ENCODE results near the gene CDKAL1.
"Not testable (repeated sequence)": the region's sequence is repeated elsewhere in the genome, so short reads cannot be mapped to it uniquely, and the experiment has no call there.

The CDKAL1 gene

DNA sequence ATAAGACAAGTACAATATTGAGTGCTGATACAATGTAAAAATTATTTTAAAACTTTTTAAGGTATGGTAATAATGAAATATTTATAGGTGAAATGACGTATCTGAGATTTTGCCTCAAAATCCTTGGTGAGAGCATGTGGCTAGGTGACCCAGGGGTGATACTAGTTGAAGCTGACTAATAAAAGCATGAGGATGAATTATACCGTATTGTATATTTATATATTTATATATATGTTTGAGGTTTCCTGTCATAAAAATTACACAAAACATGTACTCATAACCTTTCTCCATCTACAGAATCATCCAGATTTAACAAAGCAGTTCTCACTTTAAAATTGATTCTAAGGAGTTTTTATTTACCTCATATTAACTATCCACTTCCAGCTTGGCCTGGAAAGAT, 358.1 kb downstream of the CDKAL1 start:
- no peak for DNase-seq

DNA sequence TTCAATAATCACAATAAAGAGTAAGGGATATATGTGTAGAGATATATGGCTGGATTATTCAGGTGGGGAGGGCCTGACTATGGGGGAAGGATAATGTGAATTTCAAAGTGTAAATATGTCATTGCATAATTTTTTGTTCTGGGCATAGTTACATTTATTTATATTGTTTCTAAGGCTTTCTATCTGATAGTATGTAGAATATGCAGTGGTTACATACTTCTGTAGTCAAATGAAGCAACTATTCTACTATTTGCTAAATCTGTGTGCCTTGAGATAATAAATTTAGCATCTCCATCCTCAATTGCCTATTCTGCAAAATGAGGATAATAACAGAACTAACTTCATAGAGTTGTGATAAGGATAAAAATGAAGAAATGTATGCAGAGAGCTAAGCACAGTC, 359.2 kb downstream of the CDKAL1 start:
- DNase-seq = no peak

DNA sequence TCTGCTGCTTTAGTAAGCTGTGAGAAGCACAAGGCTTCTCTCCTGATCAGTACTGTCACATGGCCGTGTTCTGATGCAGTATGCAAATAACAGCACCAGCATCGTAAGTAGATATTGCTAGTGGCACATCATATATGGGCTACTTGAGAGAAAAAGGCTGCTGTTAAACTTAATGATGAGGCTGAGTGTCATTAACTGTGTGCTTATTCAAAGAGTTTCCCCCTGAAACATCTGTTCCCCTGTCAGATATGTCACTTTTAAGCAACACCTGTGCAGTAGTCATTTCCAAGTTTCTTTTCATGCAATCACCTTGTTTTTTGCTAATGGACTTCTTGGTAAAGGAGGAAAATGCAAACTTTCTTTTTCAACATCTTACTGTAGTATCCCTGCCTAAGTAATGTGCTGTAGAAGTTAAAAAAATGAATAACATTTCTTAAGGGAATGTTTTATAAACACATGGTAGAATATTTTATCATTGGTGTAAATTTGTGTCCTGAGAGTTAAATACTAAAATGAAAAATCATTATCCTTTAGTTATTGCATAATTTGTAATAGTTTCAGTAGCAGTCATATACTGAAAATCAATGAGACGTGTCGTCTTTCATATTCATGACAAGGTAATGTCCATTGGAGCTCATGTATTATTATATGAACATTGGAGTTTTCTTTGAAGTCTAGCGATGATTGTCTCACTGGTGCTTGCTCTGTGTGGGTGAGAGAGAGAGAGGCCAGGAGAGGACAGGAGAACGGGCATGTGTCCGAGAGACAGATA, 366.3 kb downstream of the CDKAL1 start:
- DNase-seq = peak; percentile 10

DNA sequence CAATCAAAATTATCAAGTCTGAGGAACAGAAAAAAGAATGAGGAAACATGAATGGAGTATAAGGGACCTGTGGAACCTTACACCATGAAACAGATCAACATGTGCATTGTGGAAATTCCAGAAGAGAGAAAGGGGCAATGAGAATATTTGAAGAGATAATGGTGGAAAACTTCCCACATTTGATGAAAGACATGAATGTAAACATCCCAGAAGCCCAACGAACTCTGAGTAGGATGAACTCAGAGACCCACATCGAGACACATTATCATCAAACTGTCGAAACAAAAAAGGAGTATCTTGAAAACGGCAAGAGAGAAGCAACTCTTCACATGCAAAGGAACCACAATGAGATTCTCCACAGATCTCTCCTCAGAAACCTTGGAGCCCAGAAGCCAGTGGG, 371.1 kb downstream of the CDKAL1 start:
- no peak for DNase-seq

DNA sequence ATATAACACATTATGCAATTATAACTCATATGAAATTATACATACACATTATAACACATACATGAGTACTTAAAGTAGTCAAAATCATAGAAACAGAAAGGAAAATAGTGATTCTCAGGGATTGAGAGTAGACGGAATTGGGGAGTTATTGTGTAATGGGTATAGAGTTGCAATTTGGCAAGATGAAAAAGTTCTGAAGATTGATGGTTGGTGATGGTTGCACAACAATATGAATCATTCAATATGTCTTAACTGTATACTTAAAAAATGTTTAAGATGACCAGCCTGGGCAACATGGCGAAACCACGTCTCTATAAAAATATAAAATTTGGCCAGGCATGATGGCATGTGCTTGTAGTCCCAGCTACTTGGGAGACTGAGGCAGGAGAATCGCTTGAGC, 372.7 kb downstream of the CDKAL1 start:
- no peak for DNase-seq

- no peak for DNase-seq
Measured at GRCh38 chr6:20907486-20908071, 373.3 kb downstream of the CDKAL1 start.

DNA sequence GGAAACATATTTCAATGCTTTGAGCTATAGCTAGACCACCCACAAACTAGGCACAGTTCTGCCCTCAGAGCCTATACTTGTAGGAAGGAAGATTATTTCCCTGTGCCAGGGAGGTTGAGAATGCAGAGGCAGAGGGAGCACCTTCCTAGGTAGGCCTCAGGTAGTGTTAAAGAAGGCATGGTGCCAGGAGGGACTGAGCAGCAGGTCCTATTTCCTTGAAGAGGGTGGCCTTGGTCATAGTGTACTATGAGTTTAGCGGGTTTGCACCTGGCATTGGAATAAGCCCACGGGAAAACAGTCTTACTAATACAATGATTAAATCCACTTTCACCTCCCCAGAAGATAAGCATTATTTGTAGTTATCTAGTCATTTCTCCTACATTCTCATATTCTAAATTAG, 375.4 kb downstream of the CDKAL1 start:
- DNase-seq = no peak

DNA sequence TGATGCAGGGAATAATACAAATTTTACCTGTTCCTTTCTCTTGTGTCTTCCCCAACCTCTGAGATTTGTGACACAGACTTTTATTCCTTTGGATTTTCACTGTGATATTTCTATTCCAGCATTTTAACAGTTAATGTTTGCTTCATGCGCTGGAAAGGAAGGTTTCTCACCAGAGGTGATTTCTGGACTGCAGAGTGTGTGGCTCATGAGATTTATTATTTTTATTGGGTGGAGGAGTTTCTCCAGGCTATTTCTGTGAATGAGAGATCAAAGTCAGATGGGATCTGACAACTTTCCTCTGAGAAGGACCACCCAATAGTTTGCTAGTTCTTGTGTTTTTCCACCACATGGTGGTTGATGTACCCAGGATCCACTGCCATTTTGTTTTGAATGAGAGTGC, 377.5 kb downstream of the CDKAL1 start:
- DNase-seq = no peak

GRCh38 chr6:20915156-20915555, 380.9 kb downstream of the CDKAL1 start:
- DNase-seq = no peak

GRCh38 chr6:20915626-20916025, 381.4 kb downstream of the CDKAL1 start:
- DNase-seq = no peak

DNA sequence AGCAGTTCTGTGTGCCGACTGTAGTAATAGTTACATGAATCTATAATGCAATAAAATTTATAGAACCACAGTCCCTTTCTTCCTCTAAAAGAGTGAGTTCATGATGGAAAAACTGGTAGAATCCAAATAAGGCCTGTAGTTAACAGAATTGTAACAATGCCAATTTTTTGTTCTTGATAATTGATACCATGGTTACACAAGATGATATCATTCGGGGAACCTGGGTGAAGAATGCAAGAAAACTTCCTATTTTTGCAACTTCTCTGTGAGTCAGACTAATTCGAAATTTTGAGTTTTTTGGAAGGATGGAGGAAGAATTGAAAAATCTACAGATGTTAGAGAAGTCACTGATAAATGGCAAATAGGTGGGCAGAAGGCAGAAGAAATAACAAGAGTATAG, 381.8 kb downstream of the CDKAL1 start:
- no peak for DNase-seq

- no peak for DNase-seq
Measured at GRCh38 chr6:20918868-20919267, 384.6 kb downstream of the CDKAL1 start.

DNA sequence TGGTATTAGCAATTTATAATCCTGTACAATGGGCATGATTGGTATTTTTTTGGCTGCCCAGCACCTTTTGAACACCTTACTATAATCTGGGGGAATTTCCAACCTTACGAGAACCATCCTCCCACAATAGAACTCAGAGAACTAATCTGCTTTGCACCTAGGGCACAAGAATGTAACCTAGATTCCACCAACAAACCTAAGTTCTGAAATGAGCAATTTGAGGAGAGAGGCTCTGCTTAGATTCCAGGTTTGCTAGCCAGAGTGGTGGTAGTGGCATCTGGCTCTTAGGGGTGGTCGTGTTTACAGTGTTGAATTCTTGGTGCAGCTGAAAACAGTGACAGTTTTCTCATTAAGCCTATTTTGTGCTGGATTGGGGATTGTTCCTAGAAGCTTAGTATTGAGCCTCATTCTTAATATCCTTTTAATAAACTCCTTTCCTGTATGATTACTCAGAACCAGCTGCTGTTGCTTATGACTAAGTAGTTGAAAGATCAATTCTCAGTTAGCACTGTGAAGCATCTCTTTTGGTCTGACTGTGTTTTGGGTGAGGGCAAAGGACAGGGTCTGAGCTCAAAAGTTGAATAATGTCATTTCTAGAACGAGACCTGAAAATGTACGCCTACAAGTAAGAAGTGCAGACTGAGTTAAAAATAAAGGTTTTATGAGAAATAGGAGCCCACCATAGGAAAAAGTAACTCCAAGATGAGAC, 385.6 kb downstream of the CDKAL1 start:
- no peak for DNase-seq

DNA sequence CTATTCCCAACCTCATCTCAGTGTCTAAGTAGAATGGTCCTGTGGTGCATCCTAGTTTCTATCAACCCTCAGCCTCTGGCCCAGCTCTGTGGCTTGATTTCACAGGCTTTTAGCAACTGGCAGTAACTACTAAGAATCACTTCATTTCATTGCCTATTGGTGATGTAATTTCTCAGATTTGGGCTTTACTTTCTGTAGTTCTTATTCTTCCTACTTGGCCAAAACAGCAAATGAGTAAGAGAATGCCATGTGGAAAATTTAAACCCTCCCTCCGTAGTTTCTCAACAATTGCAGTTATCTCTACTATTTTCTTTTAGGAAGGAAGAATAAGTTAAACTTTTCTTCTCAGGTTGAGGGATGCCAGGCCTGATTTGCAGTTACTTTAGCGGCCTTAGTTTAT, 387.3 kb downstream of the CDKAL1 start:
- no peak for DNase-seq

DNA sequence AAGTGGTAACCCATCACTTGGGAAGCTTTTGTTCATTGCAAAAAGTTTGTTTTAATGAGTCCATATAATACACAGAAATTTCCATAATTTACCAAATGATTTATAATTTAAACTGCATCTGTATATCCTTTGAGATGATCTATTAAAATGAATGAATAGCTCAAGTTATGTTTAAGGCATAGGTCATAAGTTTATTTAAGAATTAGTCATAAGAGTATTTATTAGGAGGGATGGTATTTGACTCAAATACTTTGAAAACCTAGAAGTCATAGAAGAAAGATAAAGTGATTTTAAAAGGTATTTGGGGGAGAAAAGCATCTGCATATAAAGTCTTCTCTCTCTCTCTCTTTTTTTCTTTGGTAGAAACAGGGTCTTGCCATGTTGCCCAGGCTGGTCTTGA, 388.5 kb downstream of the CDKAL1 start:
- no peak for DNase-seq

GRCh38 chr6:20924094-20924493, 389.8 kb downstream of the CDKAL1 start:
- not testable (repeated sequence) for DNase-seq

- DNase-seq = no peak
Measured at GRCh38 chr6:20924911-20925543, 390.8 kb downstream of the CDKAL1 start.

DNA sequence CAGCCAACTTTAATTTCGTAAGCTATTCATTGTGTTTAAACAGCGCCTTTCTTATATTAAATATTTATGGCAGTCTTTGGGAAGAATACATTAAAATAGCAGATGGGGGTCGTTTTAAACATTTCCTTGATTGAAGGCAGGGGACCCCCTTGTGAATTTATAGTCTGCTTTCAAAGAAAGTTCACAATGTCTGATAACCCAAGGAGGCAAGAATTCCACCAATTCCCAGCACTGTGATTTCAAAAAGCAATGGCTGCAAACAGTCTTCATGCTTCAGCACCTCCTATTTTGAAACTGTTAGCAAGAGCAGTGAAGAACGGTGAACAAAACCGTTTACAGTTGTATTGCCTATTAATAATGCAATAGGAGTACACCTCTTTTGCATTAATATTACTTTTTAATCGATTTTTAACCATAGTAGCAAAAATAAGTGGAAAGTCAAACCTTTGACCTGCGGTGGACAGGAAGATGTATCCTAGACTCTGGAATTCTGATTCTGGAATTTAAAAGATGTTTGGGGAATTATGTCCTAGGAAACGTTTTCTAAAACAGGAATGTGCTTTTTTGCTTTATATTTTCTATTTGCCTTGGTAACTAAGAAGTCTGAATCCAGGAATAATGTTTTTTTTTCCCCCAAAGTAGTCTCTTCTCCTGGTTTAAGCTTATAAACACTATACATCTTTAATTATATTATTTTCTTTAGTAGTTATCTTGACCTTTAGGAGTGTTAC, 393.0 kb downstream of the CDKAL1 start:
- no peak for DNase-seq

- no peak for DNase-seq
Measured at GRCh38 chr6:20929283-20929682, 395.0 kb downstream of the CDKAL1 start.

DNA sequence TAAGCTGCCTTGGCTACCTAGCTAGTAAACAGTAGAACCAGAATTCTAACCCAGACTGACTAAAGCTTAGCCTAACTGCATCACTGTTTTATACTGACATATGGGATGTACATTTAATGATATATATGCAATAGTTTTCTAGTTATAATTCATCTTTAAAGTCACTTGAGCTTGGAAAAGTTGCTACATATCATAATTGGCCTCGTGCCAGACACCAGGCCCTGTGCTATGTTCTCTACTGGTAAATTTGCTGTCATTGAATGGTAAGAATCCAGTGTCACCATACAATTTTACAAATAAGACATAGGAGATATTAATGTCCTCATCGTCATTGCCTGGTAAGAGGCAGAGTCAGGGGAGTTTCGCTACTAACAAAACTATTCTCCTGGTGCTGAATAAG, 396.8 kb downstream of the CDKAL1 start:
- no peak for DNase-seq

DNA sequence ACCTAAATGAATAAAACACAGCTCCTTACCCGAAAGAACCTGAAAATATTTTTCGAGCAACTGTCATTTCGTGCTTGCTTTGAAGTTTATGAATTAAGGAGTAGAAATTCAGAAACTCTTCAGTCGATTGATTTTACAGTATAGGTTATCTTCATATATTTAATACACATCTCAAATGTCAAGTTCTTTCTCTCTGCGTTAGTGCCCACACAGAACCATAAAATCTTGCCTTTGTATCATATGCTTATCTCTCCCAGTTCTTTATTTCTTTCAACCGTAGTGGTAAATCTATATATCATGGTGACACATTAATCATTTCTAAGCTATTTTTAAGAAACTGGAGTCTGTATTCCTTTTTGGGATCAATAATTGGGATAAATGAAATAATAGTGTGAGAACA, 397.5 kb downstream of the CDKAL1 start:
- DNase-seq = no peak

DNA sequence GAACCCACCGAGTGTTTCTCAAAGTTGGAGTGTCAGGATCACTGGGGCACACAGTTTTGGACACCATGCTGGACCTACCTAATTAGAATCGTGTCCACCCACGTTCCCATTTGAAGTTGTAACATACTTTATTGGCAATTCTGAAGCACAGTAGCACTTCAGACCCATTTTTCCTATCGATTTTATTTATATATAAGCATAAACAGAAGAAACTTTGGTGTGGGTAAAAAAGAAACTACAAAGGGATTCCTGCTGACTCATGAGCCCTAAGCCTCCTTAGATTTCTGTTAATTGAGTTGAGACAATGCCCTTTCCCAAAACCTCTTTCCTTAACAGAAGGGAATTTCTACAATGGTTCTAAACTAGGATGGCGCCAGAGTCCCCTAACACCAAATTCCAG, 398.0 kb downstream of the CDKAL1 start:
- DNase-seq = no peak
